Memory B cell (primary cell): Measurements from ENCODE around the gene MALAT1.
"Not testable (repeated sequence)": the region's sequence is repeated elsewhere in the genome, so short reads cannot be mapped to it uniquely, and the experiment has no call there.

Experiments used
- ATAC-seq: fragments of 150-1000 bp; cut with Tn5 transposase; 2 replicates; pipeline ENCODE4 v1.10.0; 2021; ENCODE audit warnings: low read depth, mild to moderate bottlenecking, moderate library complexity
- DNase-seq, 2 donors: peaks; one replicate each; pipeline ENCODE4 v3.0.0; 2022; ENCODE audit warnings: low spot score in 2 of 2
- H3K27ac Mint-ChIP-seq: one replicate; pipeline ENCODE4 v1.8.0; 2022; ENCODE audit warnings: mild to moderate bottlenecking, moderate library complexity, mixed read lengths
- H3K27me3 Mint-ChIP-seq: one replicate; pipeline ENCODE4 v1.8.0; 2022; ENCODE audit warnings: mixed read lengths
- H3K36me3 Mint-ChIP-seq: one replicate; pipeline ENCODE4 v1.8.0; 2022; ENCODE audit warnings: mild to moderate bottlenecking, mixed read lengths
- H3K4me1 Mint-ChIP-seq: one replicate; pipeline ENCODE4 v1.8.0; 2022; ENCODE audit warnings: mixed read lengths
- H3K4me3 Mint-ChIP-seq: one replicate; pipeline ENCODE4 v1.8.0; 2022; ENCODE audit warnings: mild to moderate bottlenecking, moderate library complexity, mixed read lengths
- H3K9me3 Mint-ChIP-seq: one replicate; pipeline ENCODE4 v1.8.0; 2022; ENCODE audit warnings: mixed read lengths

Gene MALAT1

DNA sequence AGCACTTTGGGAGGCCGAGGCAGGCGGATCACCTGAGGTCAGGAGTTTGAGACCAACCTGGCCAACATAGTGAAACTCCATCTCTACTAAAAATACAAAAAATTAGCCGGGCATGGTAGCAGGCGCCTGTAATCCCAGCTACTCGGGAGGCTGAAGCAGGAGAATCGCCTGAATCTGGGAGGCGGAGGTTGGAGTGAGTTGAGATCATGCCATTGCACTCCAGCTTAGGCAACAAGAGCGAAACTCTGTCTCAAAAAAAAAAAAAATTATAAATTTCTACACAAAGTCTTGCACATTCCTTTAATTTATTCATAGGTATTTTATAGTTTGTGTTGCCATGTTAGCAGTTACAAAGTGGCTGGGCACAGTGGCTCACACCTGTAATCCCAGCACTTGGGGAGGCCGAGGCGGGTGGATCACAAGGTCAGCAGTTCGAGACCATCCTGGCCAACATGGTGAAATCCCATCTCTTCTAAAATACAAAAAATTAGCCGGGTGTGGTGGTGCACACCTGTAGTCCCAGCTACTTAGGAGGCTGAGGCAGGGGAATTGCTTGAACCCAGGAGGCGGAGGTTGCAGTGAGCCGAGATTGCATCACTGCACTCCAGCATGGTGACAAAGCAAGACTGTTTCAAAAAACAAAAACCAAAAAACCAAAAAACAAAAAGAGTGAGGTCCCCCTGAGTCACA lies 26.1 kb upstream of the MALAT1 start:
- not testable (repeated sequence) for H3K27me3 Mint-ChIP-seq, DNase-seq, H3K36me3 Mint-ChIP-seq, H3K9me3 Mint-ChIP-seq, ATAC-seq
- H3K4me1 Mint-ChIP-seq, result peaks cover 25% of the 10 kb centered on the region
- peak overlapping the region; percentile 97 for H3K27ac Mint-ChIP-seq
- peak overlapping the region; percentile 47 for H3K4me3 Mint-ChIP-seq

DNA sequence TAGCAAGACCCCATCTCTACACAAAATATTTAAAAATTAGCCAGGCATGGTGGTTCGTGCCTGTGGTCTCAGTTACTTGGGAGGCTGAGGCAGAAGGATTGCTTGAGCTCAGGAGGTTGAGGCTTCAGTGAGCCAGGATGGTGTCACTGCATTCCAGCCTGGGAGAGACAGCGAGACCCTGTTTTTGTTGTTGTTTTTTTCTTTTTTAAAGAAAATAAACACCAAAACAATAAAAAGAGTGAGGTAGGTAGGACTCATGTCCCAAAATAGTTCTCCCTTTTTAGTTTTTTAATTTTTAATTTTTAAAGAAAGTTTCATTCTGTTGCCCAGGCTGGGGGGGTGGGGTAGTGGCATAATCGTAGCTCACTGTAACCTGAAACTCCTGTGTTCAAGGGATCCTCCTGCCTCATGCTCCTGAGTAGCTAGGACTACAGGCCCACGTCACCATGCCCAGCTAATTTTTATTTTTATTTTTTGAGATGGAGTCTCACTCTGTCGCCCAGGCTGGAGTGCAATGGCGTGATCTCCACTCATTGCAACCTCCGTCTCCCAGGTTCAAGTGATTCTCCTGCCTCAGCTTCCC lies 25.5 kb upstream of the MALAT1 start:
- Mint-ChIP-seq H3K27ac (no peak overlapping the region), H3K9me3 (no peaks in the 10 kb centered on the region), H3K36me3 (no peaks in the 10 kb centered on the region), H3K27me3 (no peaks in the 10 kb centered on the region), H3K4me3 (no peak overlapping the region), H3K4me1 (peaks cover 23% of the 10 kb centered on the region)
- ATAC-seq, result no peak
- no peak for DNase-seq

DNA sequence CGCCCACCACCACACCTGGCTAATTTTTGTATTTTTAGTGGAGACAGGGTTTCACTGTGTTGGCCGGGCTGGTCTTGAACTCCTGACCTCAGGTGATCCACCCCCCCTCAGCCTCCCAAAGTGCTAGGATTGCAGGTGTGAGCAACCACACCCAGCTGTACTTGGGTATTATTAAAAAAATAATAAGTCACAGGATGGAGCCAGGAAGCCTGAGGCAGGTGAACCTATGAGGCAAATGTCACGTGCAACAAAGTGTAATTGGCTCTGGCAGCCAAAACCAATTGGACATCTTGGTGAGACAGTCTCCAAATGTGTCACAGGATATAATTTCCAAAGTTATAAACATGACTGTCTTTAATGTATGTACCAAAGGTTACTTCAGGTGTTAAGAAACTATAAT lies 24.0 kb upstream of the MALAT1 start:
- no peak overlapping the region for H3K4me3 Mint-ChIP-seq
- H3K27ac Mint-ChIP-seq, result peak overlapping the region; percentile 20
- peaks cover 20% of the 10 kb centered on the region for H3K4me1 Mint-ChIP-seq
- no peak for DNase-seq
- no peak for ATAC-seq
- no peaks in the 10 kb centered on the region for H3K9me3 Mint-ChIP-seq
- H3K27me3 Mint-ChIP-seq, result no peaks in the 10 kb centered on the region
- no peaks in the 10 kb centered on the region for H3K36me3 Mint-ChIP-seq

DNA sequence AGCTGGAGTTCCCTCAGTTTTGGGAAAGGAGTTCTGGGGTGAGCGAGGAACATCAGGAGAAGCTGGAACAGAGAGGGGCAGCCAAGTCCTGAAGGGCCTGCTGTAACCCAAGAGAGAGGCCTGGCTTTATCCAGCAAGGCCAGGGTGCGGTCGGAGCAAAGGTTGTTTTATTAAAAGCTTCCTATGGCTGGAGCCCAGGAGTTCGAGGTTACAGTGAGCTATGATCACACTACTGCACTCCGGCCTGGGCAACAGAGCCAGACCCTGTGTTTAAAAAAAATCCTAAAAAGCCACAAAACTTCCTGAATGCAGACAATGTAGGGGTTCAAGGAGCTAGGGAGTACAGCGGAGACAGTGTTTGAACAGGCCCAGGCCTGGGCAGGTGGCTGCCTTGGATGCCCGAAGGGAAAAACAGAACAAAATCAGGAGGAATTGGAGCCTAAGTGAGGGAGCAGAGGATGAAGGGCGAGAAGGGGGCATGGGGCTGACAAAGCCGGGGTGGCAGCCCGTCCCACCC lies 22.2 kb upstream of the MALAT1 start:
- Mint-ChIP-seq H3K4me3 (peak overlapping the region; percentile 100), H3K27me3 (no peaks in the 10 kb centered on the region), H3K9me3 (no peaks in the 10 kb centered on the region), H3K4me1 (peaks cover 16% of the 10 kb centered on the region), H3K36me3 (no peaks in the 10 kb centered on the region), H3K27ac (peak overlapping the region; percentile 96)
- ATAC-seq, result no peak
- DNase-seq, result no peak

DNA sequence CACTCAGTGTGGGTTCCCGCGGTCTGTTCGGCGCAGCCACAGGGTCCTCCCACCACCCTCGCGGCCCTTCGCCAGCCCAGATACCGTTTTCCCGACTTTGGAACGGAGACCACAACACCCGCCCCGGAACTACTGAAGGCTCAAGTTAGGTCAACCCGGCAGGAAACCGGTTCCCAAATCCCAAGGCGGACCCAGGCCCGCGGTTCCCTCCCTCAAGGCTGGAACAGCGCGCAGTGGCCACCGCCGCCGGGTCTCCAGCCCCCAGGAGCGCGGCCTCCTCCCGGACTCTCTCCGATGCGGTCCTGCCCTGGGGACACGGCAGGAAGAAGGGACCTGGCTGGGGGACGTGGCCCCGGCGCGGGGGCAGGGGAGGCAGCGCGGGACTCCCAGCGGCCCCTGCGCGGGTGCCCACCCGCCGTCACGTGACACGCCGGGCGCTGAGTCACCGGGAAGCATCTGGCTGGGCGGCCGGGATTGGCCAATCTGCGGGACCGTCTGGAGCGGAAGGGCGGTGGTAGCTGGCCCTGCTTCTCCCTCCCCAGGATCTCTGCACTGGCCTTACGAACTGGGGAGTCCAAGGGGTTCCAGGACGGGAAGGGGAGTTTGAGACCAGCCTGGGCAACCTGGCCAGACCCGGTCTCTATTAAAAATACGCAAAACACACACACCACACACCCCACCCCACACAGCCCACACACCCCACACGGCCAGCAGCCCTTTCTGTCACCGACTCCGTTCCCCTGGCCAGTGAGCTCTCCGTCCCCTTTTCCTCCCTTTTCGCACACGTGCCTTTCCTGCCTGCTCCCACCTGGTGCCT lies 21.5 kb upstream of the MALAT1 start:
- ATAC-seq (peak; percentile 89), DNase-seq (peak; percentile 70 to 78)
- Mint-ChIP-seq H3K27ac (peak overlapping the region; percentile 96), H3K4me1 (peaks cover 12% of the 10 kb centered on the region), H3K4me3 (peak overlapping the region; percentile 100), H3K27me3 (no peaks in the 10 kb centered on the region), H3K9me3 (no peaks in the 10 kb centered on the region), H3K36me3 (no peaks in the 10 kb centered on the region)

DNA sequence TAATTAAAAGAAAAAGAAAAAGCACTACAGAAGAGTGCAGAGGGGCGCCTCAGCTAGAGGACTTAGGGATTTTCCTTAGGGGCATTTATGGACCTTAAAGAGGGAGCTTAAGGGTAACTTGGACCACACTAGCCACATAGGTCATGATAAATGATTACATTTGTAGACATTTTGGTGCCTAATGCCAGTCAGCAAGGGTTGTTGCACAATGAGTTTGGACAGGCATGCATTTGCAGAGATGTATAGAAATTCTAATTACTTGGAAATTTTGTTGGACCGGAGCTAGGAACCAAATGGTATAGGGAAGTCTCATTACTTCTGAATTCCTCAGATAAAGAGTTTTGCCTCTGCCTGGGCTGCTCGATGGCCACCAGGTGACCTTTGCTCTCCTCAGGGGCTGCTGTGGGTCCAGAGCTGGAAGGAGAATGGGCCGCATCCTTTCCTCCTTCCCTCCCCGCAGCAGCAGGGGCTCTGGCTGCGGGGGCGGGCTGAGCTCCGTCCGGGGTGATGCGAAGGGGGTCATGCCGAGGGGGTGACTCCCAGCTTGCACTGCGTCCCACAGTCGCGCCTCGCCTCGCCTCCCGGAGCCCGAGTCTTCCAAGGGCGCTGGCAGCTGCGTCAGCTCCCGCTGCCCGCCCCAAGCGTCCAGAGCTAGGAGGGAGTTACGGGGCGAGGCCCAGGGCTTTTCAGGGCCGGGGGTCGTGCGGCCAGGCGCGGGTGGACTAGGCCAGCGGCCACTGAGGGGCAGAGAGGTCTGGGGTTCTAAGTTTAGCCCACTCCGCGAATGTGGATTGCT lies 20.3 kb upstream of the MALAT1 start:
- no peak overlapping the region for H3K27ac Mint-ChIP-seq
- no peak overlapping the region for H3K4me3 Mint-ChIP-seq
- DNase-seq, result no peak

DNA sequence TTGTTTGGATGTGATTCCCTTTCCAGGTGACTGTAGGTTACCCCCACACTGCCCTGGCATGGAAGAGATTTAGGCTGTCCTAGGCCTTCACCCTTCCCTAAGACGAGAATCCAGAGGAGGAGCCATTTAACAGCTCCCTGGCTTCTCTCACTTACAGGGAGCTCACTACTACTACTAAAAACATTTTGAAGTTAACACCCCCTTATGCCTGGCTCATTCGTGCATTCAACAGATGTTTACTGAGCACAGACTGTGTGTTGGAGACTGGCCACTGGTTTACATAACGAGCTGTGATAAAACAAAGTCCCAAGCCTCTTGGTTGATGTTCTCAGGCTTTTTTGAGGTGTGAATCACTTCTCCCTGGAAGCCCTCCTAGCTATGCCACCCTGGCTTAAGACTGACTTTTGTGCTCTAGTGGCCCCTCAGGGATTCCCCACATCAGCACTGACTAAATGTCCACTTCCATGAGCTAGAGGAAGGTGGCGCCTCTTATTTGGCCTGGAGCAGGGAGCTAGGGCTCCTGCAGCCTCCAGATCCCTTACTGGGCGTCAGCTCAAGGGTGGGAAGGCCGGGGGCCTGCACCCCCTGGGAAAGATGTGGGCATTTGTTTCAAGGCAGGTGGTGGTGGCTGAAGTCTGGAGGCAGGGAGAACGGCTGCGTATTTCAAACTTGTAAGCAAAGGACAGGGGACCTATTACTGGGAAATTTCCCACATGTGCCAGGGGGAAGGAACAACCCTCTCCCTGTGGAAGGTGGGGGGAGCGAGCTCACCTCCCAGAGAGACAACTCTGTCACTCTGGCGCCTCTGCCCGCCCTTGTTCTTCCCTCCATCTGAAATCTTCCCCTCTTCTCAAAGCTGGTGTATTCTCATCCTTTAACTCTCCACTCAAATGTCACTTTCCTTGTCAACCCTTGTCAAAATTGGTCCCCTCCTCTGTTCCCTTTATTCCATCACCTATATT lies 19.4 kb upstream of the MALAT1 start:
- no peaks in the 10 kb centered on the region for H3K36me3 Mint-ChIP-seq
- no peak overlapping the region for H3K27ac Mint-ChIP-seq
- no peaks in the 10 kb centered on the region for H3K9me3 Mint-ChIP-seq
- peaks cover 12% of the 10 kb centered on the region for H3K4me1 Mint-ChIP-seq
- H3K4me3 Mint-ChIP-seq, result no peak overlapping the region
- no peaks in the 10 kb centered on the region for H3K27me3 Mint-ChIP-seq
- ATAC-seq (no peak), DNase-seq (no peak)

More for the DNA sequence above, 20.3 kb upstream of the MALAT1 start:
- Mint-ChIP-seq H3K4me1 (peaks cover 12% of the 10 kb centered on the region), H3K9me3 (no peaks in the 10 kb centered on the region), H3K36me3 (no peaks in the 10 kb centered on the region), H3K27me3 (no peaks in the 10 kb centered on the region)
- no peak for ATAC-seq

DNA sequence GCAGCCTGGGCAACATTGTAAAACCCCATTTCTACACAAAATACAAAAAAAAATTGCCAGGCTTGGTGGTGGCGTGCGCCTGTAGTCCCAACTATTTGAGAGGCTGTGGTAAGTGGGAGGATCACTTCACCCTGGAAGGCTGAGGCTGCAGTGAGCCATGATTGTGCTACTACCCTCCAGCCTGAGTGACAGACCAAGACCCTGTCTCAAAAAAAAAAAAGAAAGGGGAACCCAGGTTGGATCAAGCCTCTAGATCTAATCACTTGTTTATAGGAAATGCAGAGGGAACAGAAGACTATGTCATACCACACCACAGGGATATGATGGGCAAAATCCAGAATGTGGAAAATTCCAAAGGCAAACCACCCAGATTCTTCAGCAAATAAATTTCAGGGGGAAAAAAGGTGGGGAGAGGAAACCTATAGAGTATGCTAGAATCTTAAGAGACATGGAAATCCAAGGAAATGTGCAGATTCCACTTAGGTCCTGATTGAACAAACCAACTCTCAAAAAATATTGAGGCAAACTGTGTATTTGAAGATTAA lies 16.5 kb upstream of the MALAT1 start:
- H3K9me3 Mint-ChIP-seq, result no peaks in the 10 kb centered on the region
- no peak overlapping the region for H3K27ac Mint-ChIP-seq
- H3K4me3 Mint-ChIP-seq, result no peak overlapping the region
- no peak for ATAC-seq
- H3K36me3 Mint-ChIP-seq, result no peaks in the 10 kb centered on the region
- no peaks in the 10 kb centered on the region for H3K27me3 Mint-ChIP-seq
- peaks cover 3% of the 10 kb centered on the region for H3K4me1 Mint-ChIP-seq
- no peak for DNase-seq

DNA sequence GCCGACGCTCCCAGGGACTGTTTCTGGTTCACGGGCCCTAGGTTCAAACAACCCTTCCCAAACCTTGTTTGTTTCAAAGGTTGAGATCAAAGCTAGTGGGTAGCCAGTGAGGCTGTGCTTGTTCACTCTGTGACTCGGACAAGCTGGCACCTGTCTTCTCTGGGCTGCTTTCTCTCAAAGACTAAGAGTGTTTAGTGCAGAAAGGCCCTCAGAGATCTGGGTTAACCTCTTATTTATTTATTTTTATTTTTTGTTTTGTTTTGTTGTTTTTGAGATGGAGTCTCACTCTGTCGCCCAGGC lies 13.0 kb upstream of the MALAT1 start:
- H3K36me3 Mint-ChIP-seq, result no peaks in the 10 kb centered on the region
- H3K27ac Mint-ChIP-seq, result no peak overlapping the region
- no peaks in the 10 kb centered on the region for H3K27me3 Mint-ChIP-seq
- H3K4me3 Mint-ChIP-seq, result no peak overlapping the region
- H3K4me1 Mint-ChIP-seq, result peaks cover 17% of the 10 kb centered on the region
- no peak for ATAC-seq
- no peak for DNase-seq
- no peaks in the 10 kb centered on the region for H3K9me3 Mint-ChIP-seq

DNA sequence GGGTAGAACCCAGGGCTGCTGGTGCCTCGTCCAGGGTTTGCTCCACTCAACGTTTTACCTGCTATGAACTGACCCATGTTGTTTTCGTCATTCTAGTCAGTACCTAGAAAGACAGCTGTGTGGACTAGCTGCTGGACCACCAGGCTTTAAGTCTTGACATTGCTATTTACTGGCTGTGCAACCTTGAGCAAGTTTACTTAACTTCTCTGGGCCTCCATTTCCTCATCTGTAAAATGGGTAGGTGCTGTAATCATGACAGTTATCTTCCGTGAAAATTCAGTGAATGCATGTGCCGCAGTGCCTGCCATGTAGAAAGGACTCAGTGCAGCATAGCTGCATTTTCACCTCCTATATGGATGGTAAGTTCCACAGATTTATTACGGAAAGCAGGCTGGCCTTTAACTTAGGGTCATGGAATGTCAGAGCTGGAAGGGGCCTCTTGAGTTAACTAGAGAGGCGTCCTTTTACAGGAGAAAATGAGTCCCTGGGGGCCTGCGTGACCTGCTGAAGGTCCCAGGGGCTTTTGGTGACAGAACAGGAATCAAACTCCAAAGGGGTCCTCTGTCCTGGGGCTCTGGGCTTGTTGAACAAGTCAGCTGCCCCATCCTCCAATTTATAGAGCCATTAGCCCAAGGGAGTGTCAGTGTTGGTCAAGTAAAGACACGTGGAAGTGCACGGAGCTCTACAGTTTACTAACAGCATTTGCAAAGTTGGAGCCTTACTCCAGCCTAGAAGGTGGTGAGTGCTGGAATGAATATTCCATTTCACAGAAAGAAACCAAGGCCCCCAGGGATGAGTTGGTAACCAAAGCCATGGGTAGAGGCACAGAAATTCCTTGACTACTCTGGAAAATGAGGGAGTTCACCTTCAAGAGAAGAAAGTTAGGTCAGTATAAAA lies 12.0 kb upstream of the MALAT1 start:
- Mint-ChIP-seq H3K27ac (no peak overlapping the region), H3K4me1 (peaks cover 24% of the 10 kb centered on the region), H3K9me3 (no peaks in the 10 kb centered on the region), H3K4me3 (no peak overlapping the region), H3K36me3 (no peaks in the 10 kb centered on the region), H3K27me3 (no peaks in the 10 kb centered on the region)
- DNase-seq (no peak), ATAC-seq (no peak)

DNA sequence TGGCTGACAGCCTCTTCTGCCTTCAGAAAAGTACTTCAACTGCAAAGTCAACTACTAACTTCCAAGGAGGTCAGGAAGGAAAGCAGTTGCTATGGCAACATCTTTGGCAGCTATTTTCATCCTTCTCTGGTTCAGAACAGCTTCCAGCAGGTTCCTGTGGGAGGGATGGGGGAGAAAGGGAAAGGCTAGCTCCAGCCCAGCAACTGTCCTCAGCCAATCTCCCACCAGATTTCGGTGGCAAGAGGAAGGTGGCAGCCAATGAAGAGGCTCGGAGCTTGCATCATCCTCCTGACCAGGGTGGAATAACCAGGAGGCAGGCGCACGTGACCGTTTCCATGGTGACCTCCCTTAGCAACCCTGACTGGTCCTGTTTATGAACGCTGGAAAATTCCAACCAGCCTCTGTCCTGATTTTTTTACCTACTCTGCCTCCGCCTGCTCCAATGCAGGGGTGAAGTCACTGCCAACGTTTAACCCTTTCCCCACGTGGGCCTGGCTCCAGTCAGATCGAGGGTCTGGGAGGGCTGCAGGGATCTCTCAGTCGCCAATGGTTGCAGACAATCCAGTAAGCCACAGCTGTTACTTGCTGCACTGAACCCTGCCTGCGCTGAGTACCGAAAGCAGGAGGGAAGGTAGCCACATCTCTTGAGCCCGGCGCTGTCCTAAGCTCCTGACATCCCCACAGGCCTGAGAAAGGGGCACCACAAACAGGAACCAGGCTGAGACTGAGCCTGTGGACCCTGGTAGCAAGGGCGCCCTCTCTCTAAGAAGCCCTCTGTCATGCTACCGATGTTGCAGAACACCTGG lies 11.2 kb upstream of the MALAT1 start:
- peaks cover 33% of the 10 kb centered on the region for H3K4me1 Mint-ChIP-seq
- no peaks in the 10 kb centered on the region for H3K9me3 Mint-ChIP-seq
- no peak overlapping the region for H3K27ac Mint-ChIP-seq
- DNase-seq (no peak), ATAC-seq (peak; percentile 19)
- no peak overlapping the region for H3K4me3 Mint-ChIP-seq
- no peaks in the 10 kb centered on the region for H3K36me3 Mint-ChIP-seq
- no peaks in the 10 kb centered on the region for H3K27me3 Mint-ChIP-seq
